Naive B cell (primary cell): ENCODE results near the gene NGEF. TPM values are rescaled to one million over a fixed set of nuclear protein-coding genes. Genes with fewer than 3 reads are reported as not detected.

Source experiments
- ATAC-seq, 2 donors: fragments of 150-1000 bp; cut with Tn5 transposase; 2 replicates each; pipeline ENCODE4 v1.10.0; 2021; ENCODE audit warnings: low read depth in 2 of 2, mild to moderate bottlenecking in 2 of 2, moderate library complexity in 2 of 2
- DNase-seq: peaks from one replicate; pipeline ENCODE4 v3.0.0; 2022
- H3K27ac Mint-ChIP-seq, 6 donors: one replicate each; pipeline ENCODE4 v1.8.0; 2020 to 2022; ENCODE audit warnings: mild to moderate bottlenecking in 6 of 6, mixed read lengths in 6 of 6, moderate library complexity in 5 of 6, inconsistent platforms in 2 of 6
- H3K27me3 Mint-ChIP-seq, 3 donors: one replicate each; pipeline ENCODE4 v1.8.0; 2021 to 2022; ENCODE audit warnings: mixed read lengths in 3 of 3, mild to moderate bottlenecking in 1 of 3
- H3K36me3 Mint-ChIP-seq, 2 donors: one replicate each; pipeline ENCODE4 v1.8.0; 2020 to 2022; ENCODE audit warnings: mixed read lengths in 2 of 2, inconsistent platforms in 1 of 2, mild to moderate bottlenecking in 1 of 2
- H3K4me1 Mint-ChIP-seq, 3 donors: one replicate each; pipeline ENCODE4 v1.8.0; 2020 to 2022; ENCODE audit warnings: mixed read lengths in 3 of 3, inconsistent platforms in 1 of 3, mild to moderate bottlenecking in 1 of 3, moderate library complexity in 1 of 3
- H3K4me3 Mint-ChIP-seq, 8 donors: one replicate each; pipeline ENCODE4 v1.8.0; 2020 to 2022; ENCODE audit warnings: mild to moderate bottlenecking in 8 of 8, mixed read lengths in 8 of 8, moderate library complexity in 8 of 8, inconsistent platforms in 2 of 8
- H3K9me3 Mint-ChIP-seq, 7 donors: one replicate each; pipeline ENCODE4 v1.8.0; 2020 to 2022; ENCODE audit warnings: mixed read lengths in 7 of 7, mild to moderate bottlenecking in 5 of 7, inconsistent platforms in 2 of 7, moderate library complexity in 1 of 7
- polyA plus RNA-seq, 6 donors: library from polyadenylated mRNA; unstranded; fragments of 300-500 nt; fragmentation: Illumina TruSeq; gene quantifications; one replicate each; pipeline ENCODE4 v1.2.3, GENCODE V29; 2021; ENCODE audit warnings: low read depth in 6 of 6

Gene NGEF
- polyA plus RNA-seq, 6 donors from 2014 or later, result 0.74 TPM; not detected in 5

DNA sequence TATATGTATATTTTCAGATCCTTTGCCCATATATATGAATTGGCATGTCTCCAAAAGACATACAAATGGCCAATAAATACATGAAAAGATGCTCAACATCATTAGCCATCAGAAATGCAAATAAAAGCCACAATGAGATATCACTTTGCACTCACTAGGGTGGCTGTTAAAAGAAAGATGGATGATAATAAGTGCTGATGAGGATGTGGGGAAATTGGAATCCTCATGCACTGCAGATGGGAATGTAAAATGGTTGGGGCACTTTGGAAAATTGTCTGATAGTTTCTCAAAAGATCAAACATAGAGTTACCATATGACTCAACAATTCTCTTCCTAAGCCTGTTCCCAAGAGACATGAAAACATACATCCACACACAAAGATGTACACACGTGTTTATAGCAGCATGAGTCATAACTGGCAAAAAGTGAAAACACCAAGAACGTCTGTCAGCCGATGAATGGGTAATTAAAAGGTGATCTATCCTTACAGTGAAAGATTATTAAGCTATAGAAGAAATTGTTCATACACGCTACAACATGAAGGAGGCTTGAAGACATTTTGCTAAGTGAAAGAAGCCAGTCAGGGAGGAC is 19.7 kb downstream of the NGEF start:
- no peak for ATAC-seq
- peak overlapping the region in 1 of 6 donors; percentile 0 for H3K27ac Mint-ChIP-seq

DNA sequence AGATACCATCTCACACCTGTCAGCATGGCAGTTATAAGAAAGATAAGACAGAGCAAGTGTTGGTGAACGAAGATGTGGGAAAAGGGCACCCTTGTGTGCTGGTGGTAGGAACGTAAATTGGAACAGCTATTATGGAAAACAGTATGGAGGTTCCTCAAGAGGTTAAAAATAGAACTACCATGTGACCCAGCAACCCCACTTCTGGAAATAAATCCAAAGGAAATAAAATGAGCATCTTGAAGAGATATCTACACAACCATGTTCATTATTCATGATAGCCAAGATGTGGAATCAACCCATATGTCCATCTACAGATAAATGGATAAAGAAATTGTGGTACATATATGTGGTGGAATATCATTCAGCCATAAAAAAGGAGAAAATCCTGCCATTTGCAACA is 26.9 kb downstream of the NGEF start:
- peaks cover 5 to 8% of the 10 kb centered on the region in 2 donors for H3K36me3 Mint-ChIP-seq
- no peak overlapping the region for H3K27ac Mint-ChIP-seq
- H3K4me3 Mint-ChIP-seq, result no peak overlapping the region
- peaks cover 12 to 68% (median 41%) of the 10 kb centered on the region in 3 donors for H3K27me3 Mint-ChIP-seq
- H3K9me3 Mint-ChIP-seq, result peaks cover 2 to 16% (median 5%) of the 10 kb centered on the region in 7 donors
- ATAC-seq (no peak), DNase-seq (no peak)
- peaks cover 0 to 9% (median 0%) of the 10 kb centered on the region in 3 donors for H3K4me1 Mint-ChIP-seq

More for the DNA sequence above, 19.7 kb downstream of the NGEF start:
- DNase-seq, result no peak
- no peaks in the 10 kb centered on the region for H3K36me3 Mint-ChIP-seq
- peaks cover 0 to 7% (median 0%) of the 10 kb centered on the region in 7 donors for H3K9me3 Mint-ChIP-seq
- peaks cover 0 to 12% (median 5%) of the 10 kb centered on the region in 3 donors for H3K27me3 Mint-ChIP-seq
- no peak overlapping the region for H3K4me3 Mint-ChIP-seq
- peaks cover 0 to 4% (median 0%) of the 10 kb centered on the region in 3 donors for H3K4me1 Mint-ChIP-seq

DNA sequence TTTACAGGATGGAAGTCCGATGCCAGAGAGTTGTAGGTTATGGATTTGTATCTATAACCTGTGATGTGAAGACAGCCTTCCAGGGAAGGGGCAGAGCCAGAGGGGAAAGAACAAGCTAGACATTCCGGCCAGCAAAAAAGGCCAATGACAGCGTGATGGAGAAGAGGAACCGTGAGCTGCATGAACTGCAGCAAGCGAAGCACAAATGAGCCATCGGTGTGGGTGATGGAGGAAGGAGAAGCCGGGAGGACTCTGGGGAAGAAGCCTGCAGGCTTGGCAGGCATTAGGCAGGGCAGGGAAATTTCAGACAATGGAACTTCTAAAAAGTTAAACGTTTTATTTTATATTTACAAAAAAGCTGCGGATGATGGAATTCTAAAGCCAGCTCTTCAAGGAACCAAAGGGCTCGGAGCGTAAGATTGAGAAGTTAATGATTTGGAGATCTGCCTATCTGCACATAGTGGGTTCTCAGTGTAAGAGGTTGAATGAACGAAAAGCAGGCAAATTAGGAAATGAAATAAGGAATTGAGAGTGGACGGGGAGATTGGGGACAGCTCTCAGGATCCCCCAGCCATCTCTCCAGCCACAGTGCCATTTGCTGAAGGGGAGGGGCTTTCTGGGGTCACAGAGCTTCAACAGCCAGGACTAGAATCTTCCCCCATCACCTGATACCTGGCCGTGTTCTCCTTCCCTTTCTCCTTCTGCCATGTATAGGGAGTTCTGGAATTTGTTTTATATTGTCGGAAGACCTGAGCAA is 28.4 kb downstream of the NGEF start:
- Mint-ChIP-seq H3K27me3 (peaks cover 16 to 70% (median 47%) of the 10 kb centered on the region in 3 donors), H3K4me3 (no peak overlapping the region), H3K4me1 (peaks cover 0 to 9% (median 0%) of the 10 kb centered on the region in 3 donors), H3K9me3 (peaks cover 2 to 16% (median 5%) of the 10 kb centered on the region in 7 donors), H3K27ac (peak overlapping the region in 3 of 6 donors; percentile 4 to 57 (median 51)), H3K36me3 (peaks cover 5 to 8% of the 10 kb centered on the region in 2 donors)
- no peak for ATAC-seq
- no peak for DNase-seq

DNA sequence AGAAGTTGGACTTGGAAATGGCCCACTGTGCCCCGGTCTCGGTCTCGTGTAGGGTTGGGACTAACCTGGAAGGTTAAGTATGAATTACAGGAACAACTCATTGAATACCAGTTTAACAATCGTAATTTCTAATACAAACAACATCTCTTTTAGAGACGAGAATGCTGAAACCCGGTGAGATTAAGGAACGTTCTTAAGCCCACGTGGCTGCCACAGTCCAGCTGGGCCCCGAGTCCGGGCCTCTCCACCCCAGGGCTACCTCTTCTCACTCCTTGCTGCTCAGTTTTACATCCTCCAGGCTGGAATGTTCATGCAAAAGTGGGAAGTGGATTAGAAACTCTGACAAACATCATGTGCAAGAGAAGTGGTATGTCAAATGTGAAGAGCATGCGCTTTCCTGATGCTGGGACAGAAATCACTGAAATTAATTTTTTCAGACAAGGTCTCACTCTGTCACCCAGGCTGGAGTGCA is 29.4 kb downstream of the NGEF start:
- no peak for ATAC-seq
- Mint-ChIP-seq H3K4me3 (no peak overlapping the region), H3K4me1 (peaks cover 0 to 9% (median 0%) of the 10 kb centered on the region in 3 donors), H3K36me3 (peaks cover 5 to 8% of the 10 kb centered on the region in 2 donors), H3K9me3 (peaks cover 2 to 12% (median 5%) of the 10 kb centered on the region in 7 donors), H3K27me3 (peaks cover 19 to 70% (median 53%) of the 10 kb centered on the region in 3 donors), H3K27ac (no peak overlapping the region)
- no peak for DNase-seq

DNA sequence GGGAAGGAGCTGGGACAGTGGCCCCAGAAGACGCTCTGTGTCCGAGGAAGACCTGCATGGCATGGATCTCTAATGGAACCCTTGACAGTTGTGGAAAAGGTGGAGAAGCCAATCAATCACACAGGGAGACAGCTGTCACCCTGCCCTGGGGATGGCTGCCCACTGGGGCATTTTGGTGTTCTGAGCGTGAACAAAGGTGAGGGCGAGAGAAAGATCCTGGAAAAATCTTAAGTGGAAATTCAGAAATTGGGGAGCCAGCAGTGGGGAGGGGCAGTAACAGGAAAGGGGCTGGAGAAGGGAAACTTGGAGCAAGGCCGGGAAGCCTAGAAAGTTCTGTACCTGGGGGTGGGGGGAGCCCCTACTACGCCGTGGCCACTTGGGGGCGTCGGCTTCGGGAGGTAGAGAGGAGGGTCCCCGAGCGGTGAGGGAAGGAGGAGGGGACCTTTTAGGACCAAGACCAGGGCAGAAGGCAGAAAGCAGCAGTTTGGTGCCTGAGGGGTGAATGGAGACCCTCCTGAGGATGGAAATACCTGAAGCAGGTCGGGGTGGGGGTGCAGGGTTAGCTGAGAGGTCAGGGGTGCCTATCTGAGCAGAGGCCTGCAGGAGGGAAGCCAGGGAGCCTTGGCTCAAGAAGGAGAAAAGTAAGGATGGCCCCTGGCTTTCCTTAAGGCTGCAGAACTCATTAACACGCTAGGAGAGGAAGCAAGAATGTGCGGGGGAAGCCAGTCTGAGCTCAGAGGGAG is 30.0 kb downstream of the NGEF start:
- H3K36me3 Mint-ChIP-seq, result peaks cover 5 to 8% of the 10 kb centered on the region in 2 donors
- no peak for DNase-seq
- peak overlapping the region in 2 of 6 donors; percentile 69 to 89 for H3K27ac Mint-ChIP-seq
- H3K4me1 Mint-ChIP-seq, result peaks cover 0 to 9% (median 0%) of the 10 kb centered on the region in 3 donors
- ATAC-seq, result no peak
- H3K4me3 Mint-ChIP-seq, result no peak overlapping the region
- peaks cover 19 to 65% (median 53%) of the 10 kb centered on the region in 3 donors for H3K27me3 Mint-ChIP-seq
- H3K9me3 Mint-ChIP-seq, result peaks cover 2 to 9% (median 3%) of the 10 kb centered on the region in 7 donors

DNA sequence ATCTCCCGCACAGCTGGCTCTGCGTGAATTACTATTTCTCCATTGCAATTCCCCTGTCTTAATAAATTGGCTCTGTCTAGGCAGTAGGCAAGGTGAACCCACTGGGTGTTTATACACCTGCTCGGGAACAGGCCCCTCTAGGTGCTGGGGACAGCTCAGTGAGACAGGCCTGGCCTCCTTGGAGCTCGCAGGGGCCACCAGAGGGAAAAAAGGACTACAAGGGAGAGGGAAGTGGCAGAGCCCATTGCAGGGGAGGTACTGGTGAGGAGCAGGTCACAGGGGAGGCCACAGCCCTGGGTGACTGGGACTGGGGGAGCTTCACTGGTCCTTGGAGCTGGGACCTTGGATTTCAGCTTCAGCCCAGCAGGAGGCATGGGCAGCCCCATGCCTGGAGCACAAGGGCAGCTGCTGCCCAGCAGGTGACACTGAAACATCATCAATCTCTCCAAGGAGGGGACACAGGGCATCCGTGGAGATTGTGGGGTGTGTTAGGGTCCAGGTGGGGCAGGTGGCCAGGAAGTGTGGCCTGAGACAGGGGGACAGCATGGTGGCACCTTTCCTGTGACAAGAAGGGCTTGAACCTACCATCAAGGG is 31.2 kb downstream of the NGEF start:
- ATAC-seq (no peak), DNase-seq (no peak)
- Mint-ChIP-seq H3K4me3 (no peak overlapping the region), H3K36me3 (peaks cover 5 to 8% of the 10 kb centered on the region in 2 donors), H3K4me1 (peaks cover 0 to 12% (median 0%) of the 10 kb centered on the region in 3 donors), H3K9me3 (peaks cover 2 to 9% (median 3%) of the 10 kb centered on the region in 7 donors), H3K27me3 (peaks cover 22 to 61% (median 53%) of the 10 kb centered on the region in 3 donors), H3K27ac (peak overlapping the region in 1 of 6 donors; percentile 3)

DNA sequence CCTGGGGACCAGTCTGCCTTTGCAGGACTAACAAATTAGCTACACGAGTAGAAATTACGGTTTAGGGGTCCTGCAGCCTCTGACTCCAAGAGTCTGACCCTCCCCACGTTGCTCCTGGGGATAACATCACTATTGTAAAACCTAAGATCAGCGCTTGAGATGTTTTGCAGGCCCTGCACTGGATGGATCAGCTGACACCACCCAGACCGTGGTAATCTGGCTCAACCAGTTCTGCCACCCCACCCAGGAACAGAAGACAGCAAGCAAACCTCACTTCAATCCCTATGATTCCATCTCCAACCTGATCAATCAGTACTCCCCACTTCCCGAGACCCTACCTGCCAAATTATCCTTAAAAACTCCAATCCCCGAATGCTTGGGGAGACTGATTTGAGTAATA is 31.7 kb downstream of the NGEF start:
- peak overlapping the region in 1 of 6 donors; percentile 35 for H3K27ac Mint-ChIP-seq
- H3K4me1 Mint-ChIP-seq, result peaks cover 0 to 13% (median 0%) of the 10 kb centered on the region in 3 donors
- peaks cover 2 to 6% (median 3%) of the 10 kb centered on the region in 7 donors for H3K9me3 Mint-ChIP-seq
- DNase-seq, result no peak
- ATAC-seq, result no peak
- H3K4me3 Mint-ChIP-seq, result no peak overlapping the region
- peaks cover 24 to 61% (median 58%) of the 10 kb centered on the region in 3 donors for H3K27me3 Mint-ChIP-seq
- H3K36me3 Mint-ChIP-seq, result peaks cover 5 to 8% of the 10 kb centered on the region in 2 donors

DNA sequence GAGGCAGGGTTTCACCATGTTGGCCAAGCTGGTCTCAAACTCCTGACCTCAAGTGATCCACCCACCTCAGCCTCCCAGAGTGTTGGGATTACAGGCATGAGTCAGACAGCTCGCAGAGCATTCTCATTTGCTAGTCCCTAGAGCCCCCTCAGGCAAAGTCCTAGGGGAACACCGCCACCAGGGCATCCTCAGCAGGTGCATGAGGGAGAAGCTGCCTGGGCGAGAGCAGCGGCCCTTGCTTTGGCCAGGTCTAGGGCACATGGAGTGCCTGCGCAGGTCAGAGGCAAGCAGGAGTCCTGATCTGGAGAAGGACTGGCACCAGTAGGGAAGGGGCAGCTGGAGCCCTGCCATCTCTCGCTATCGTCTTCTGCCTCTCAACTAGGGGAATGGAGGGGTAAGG is 32.4 kb downstream of the NGEF start:
- Mint-ChIP-seq H3K9me3 (peaks cover 0 to 2% (median 0%) of the 10 kb centered on the region in 7 donors), H3K4me1 (peaks cover 0 to 13% (median 0%) of the 10 kb centered on the region in 3 donors), H3K27me3 (peaks cover 19 to 62% (median 54%) of the 10 kb centered on the region in 3 donors), H3K4me3 (no peak overlapping the region), H3K27ac (peak overlapping the region in 1 of 6 donors; percentile 33), H3K36me3 (peaks cover 0 to 1% of the 10 kb centered on the region in 2 donors)
- DNase-seq (no peak), ATAC-seq (no peak)

DNA sequence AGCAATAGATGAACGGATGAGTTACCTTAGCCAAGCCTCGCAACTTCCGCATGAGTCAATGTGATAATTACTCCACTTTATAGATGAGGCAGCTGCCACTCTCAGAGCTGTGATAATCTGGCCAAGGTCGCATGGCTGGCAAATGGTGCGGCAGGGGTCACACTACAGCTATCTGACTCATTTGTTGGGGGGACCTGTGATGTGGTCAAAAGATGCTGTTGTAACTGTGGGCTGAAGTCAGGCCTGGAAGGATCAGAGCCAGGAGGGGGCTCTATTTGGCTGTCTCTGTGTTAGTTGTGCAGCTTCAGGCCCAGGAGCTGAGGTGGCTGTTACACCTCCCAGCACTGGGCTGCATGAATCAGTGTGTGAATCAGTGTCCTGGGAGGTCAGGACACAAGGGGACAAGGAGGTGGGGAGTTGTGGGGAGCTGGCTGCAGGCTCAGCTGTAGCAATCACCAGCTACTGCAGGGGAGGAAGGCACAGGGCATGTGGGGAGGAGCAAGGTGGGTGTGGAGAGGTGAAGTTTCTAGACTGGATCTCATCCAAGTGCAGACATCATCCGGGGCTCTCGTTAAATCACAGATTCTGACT is 33.1 kb downstream of the NGEF start:
- Mint-ChIP-seq H3K27ac (peak overlapping the region in 1 of 6 donors; percentile 71), H3K9me3 (peaks cover 0 to 2% (median 0%) of the 10 kb centered on the region in 7 donors), H3K4me1 (peaks cover 0 to 11% (median 0%) of the 10 kb centered on the region in 3 donors), H3K36me3 (no peaks in the 10 kb centered on the region), H3K27me3 (peaks cover 24 to 59% (median 49%) of the 10 kb centered on the region in 3 donors), H3K4me3 (peak overlapping the region in 1 of 8 donors; percentile 22)
- ATAC-seq (no peak), DNase-seq (no peak)

DNA sequence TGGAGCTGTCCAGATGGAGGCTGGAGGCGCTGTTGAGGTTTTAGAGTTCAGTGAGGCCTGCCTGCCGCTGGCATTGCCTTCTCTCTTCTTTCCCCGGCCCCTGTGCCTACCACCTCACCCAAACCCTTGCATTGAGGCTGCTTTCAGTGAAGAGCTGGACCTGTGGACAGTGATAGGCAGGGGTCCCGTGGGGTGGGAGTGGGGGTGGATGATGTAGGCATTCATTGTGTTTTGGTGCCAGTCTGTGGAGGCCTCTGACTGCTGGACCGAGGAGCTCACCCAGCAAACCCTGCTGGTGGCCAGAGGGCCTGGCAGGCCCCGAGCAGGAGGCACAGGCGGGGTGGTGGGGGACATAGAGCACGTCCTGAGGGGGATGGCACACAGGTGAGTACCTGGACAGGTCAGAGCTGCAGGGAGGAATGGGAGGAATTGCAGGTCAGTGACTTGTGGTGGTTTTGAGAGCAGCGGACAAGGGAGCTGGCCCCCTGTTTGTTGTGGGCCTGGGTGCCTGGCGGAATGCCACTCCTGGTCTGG is 35.6 kb downstream of the NGEF start:
- H3K4me1 Mint-ChIP-seq, result peaks cover 0 to 9% (median 0%) of the 10 kb centered on the region in 3 donors
- H3K27me3 Mint-ChIP-seq, result peaks cover 24 to 45% (median 25%) of the 10 kb centered on the region in 3 donors
- ATAC-seq, result no peak
- H3K4me3 Mint-ChIP-seq, result no peak overlapping the region
- H3K27ac Mint-ChIP-seq, result no peak overlapping the region
- peaks cover 0 to 7% (median 0%) of the 10 kb centered on the region in 7 donors for H3K9me3 Mint-ChIP-seq
- no peak for DNase-seq
- H3K36me3 Mint-ChIP-seq, result no peaks in the 10 kb centered on the region

DNA sequence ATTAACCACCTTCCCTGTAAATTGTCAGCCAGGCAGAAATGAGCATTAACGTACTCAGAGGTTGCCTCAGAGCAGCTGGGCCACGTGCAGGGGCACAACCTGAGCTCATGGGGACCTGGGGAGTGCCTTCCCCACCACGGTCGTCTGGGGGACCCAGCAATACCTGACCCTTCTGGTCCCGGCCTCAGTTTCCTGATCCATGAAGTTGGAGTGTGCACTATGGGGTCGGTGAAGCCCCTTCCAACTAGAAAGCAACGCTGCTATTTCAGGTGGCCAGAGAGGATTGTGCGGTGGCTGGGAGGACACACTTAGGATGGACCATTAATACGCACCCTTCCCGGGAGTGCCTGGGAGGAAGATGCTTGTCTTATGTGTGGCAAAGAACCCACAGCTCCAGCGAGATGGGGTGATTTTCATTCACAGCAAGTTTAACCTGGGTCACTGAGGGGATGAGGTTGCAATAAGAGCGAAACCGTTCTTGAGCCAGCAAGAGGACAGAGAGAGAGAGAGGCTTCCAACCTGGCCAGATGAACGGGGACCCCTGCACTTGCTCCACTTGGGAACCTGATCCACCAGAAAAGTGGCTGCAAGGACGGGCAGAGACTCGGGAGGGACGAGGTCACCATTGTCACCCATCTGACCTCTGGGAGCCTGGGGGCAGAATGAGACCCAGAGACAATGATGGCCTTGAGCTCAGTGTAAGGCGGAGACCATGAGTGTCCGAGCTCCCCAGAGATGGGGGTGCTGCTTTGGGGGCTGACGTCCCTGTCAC is 36.2 kb downstream of the NGEF start:
- Mint-ChIP-seq H3K4me1 (peaks cover 0 to 6% (median 0%) of the 10 kb centered on the region in 3 donors), H3K36me3 (no peaks in the 10 kb centered on the region), H3K4me3 (no peak overlapping the region), H3K27ac (no peak overlapping the region), H3K27me3 (peaks cover 22 to 40% (median 23%) of the 10 kb centered on the region in 3 donors), H3K9me3 (peaks cover 0 to 7% (median 0%) of the 10 kb centered on the region in 7 donors)
- no peak for ATAC-seq
- DNase-seq, result no peak
